ENCODE results near the gene SCN1B. TPM values are rescaled to one million over a fixed set of nuclear protein-coding genes. Genes with fewer than 3 reads are reported as not detected.
"Not testable (repeated sequence)": the region's sequence is repeated elsewhere in the genome, so short reads cannot be mapped to it uniquely, and the experiment has no call there.

The SCN1B gene
- 4.9 and 8.4 TPM in 2 replicates for total RNA-seq (2014; rRNA removed; shearing (Covaris generic))

DNA sequence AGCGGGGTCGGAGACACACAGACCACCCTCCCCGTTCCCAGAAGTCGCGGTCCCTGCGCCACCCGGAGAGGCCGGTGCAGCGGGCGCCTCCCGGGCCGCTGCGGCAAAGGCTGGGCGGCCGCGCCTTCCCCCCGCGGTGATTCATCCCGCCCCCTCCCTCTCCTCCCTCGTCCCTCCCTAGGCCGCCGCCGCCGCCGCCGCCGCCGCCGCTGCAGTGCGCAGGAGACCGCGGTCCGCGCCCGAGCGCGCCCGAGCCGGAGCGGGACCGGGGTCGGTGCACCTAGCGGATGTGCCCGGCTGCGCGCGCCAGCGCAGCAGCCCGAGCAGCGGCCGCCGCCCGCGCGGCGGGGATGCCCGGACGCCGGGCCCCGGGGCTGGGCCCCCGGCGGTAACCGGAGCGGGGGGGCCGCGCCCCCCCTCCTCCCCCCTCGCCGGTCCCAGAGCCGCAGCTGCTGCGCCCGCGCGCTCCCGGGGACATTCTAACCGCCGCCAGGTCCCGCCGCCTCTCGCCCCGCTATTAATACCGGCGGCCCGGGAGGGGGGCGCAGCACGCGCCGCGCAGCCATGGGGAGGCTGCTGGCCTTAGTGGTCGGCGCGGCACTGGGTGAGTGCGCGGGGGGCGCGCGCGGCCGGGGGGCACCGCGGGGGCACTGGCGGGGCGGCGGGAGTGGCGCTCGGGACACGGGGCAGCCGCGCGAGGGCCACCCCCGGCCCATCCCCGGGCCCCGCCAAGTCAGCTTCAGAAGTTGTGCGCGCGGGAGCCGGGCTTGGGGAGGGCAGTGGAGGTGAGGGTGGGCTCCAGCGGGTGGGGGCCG lies at the start of gene SCN1B:
Gene SCN1B, plus strand, starts transcription at position 214 of the 815 bp plus-strand sequence. Its CDS starts 351 bp downstream, at position 565.
- DNase-seq (ENCODE audit: low read depth), result peak; percentile 75

DNA sequence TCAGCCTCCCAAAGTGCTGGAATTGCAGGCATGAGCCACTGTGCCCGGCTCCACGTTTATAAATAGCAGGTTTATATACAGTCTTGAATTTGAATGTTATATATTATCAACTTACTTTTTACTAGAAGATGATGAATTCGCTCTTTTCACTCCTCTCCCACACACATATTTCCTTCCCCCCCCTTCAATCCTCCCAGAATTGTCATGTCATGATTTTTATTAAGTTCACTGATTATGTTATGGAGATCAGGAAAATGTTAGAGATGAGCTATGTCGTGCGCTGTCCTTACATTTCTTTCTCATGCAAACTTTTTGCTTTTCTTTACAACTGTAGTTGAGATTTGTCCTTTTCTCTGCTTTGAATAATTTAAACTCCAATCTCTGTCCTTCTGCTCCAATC lies 48.0 kb upstream of the SCN1B start:
- no peak for DNase-seq (ENCODE audit: low read depth)

DNA sequence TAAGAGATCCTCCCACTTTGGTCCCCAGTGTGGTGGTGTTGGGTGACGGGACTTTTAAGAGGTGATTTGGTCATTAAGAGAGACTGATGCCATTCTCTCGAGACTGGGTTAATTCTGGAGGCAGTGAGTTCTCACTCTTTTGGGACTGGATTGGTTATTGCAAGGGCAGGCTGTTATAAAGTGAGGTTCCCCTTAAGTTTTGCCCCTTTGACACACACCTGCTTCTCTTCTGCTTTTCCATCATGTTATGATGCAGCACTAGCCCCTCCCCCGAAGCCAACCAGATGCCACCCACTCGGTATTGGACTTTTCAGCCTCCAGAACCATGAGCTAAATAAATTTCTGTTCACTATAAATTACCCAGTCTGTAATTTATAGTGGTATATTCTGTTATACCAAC lies 46.5 kb upstream of the SCN1B start:
- no peak for DNase-seq (ENCODE audit: low read depth)

DNA sequence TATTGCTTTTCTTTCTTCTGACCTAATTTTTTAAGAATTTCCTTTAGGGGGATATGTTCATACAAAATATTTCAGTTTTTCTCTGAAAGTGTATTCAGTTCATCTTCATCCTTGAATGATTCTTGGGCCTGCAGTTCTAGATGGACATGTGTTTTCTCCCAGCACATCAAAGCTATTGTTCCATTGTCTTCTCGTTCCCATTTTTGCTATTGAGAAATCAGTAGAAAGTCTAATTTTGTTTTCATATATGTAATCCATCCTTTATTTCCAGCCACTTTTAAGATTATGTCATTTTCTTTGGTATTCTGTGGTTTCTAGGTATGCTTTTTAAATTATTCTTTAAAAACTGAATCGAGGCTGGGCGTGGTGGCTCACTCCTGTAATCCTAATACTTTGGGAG lies 46.0 kb upstream of the SCN1B start:
- no peak for DNase-seq (ENCODE audit: low read depth)

DNA sequence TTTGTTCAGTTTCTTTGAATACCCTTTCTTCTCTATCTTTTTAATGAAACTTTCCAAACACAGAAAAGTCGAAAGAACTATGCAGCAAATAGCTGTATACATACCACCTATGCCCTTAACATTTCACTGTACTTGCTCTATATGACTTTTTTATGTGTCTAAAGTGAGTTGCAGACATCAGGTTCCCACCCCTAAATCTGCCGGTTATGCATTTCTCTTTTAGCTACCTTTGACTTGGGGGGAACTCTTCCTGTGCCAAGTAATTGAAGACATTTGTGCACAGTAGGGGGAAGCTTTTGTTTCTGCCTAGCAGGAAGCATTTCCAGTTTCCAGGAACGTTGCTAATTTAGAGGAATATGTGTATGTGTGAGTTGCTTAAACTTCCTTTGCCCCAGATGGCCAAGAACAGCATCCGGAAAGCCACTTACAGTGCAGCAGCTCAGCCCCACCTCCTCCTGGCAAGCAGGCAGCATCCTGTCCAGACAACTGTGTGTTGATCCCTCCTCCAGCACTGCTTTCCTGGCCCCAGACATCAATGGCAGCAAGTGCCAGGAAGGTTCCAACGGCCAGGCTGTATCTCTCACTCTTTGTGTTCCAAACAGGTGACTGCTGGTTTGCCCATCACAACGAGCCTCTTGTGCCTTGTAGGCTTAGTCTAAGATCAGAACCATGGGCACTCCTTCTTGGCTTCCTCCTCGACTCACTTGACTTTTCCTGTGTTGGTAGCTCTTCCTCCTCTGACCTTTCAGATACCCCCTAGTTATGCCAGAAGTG lies 44.8 kb upstream of the SCN1B start:
- DNase-seq (ENCODE audit: low read depth), result peak; percentile 34

GRCh38 chr19:34988119-34988518 lies 42.2 kb upstream of the SCN1B start:
- DNase-seq (ENCODE audit: low read depth), result no peak

GRCh38 chr19:34989298-34989697 lies 41.0 kb upstream of the SCN1B start:
- no peak for DNase-seq (ENCODE audit: low read depth)

GRCh38 chr19:34990578-34991192 lies 39.6 kb upstream of the SCN1B start:
- no peak for DNase-seq (ENCODE audit: low read depth)

GRCh38 chr19:34991542-34992333 lies 38.5 kb upstream of the SCN1B start:
- DNase-seq (ENCODE audit: low read depth), result no peak

- DNase-seq (ENCODE audit: low read depth), result not testable (repeated sequence)
These were observed 37.7 kb upstream of the SCN1B start for GRCh38 chr19:34992582-34992981.

- DNase-seq (ENCODE audit: low read depth), result no peak
These were observed 36.0 kb upstream of the SCN1B start for GRCh38 chr19:34994286-34994642.

- no peak for DNase-seq (ENCODE audit: low read depth)
These were observed 35.4 kb upstream of the SCN1B start for GRCh38 chr19:34994643-34995541.

- no peak for DNase-seq (ENCODE audit: low read depth)
These were observed 34.7 kb upstream of the SCN1B start for GRCh38 chr19:34995551-34995950.

- DNase-seq (ENCODE audit: low read depth), result no peak
These were observed 33.1 kb upstream of the SCN1B start for GRCh38 chr19:34997071-34997617.

GRCh38 chr19:34998224-34998623 lies 32.0 kb upstream of the SCN1B start:
- DNase-seq (ENCODE audit: low read depth), result not testable (repeated sequence)

DNA sequence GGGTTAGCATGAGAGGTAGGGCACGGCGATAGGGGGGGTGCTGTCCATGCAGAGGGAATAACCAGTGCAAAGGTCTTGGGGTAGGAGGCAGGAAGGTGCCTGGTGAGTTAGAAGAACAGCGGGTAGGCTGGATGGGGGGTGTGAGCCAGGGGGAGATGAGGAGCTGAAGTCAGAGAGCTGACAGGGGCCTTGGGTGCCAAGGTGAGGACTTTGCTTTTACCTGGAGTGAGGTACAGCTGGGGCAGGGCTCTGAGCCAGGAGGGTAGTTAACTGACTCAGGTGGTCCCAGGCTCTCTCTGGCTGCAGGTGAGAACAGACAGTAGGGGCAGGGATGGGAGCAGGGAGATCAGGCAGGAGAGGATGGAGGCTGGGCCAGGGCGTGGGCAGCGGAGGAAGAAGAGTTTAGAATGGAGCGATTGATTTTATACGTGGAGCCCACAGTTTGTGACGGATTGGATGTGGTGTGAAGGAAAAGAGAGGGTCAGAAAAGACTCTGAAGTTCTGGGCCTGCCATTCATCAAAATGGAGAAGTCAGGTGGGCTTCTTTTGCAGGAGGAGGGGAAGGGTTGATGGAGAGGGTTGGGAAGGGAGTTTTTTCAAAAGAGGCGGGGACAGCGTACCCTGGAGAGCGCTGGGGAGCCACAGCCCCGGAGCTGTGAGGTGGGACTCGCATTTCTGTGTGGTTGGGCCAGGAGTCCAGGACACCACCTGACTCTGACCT lies 31.3 kb upstream of the SCN1B start:
- no peak for DNase-seq (ENCODE audit: low read depth)

- DNase-seq (ENCODE audit: low read depth), result peak; percentile 89
These were observed 30.6 kb upstream of the SCN1B start, which contains the start of gene GRAMD1A for GRCh38 chr19:34999498-35000337. Gene GRAMD1A (plus strand): TSS chr19:35000323. CDS start chr19:35000479, 156 bp downstream.

- no peak for DNase-seq (ENCODE audit: low read depth)
These were observed 30.0 kb upstream of the SCN1B start for GRCh38 chr19:35000338-35000646.
